CD4-positive, CD25-positive, alpha-beta regulatory T cell (primary cell): ENCODE results near the gene PTPRZ1. TPM values are rescaled to one million over a fixed set of nuclear protein-coding genes. Genes with fewer than 3 reads are reported as not detected.

Experiments used
- ATAC-seq, 2 donors: fragments of 150-1000 bp; cut with Tn5 transposase; one replicate each; pipeline ENCODE4 v1.10.0; 2021; ENCODE audit warnings: low read depth in 2 of 2, moderate number of reproducible peaks in 2 of 2, moderate library complexity in 1 of 2
- DNase-seq, 3 donors: peaks; one replicate each; pipeline versions ENCODE4 v3.0.0 to v3.0.0-alpha.2; 2012 to 2022; ENCODE audit warnings: mixed read lengths in 1 of 3
- H3K27ac ChIP-seq: one replicate; pipeline ENCODE4 v1.7.0; 2013; ENCODE audit warnings: mild to moderate bottlenecking, low read length; ENCODE audit not compliant: insufficient read depth, poor library complexity, severe bottlenecking
- H3K27me3 ChIP-seq: one replicate; pipeline ENCODE4 v1.7.0; 2013; ENCODE audit warnings: low read length; ENCODE audit not compliant: control insufficient read depth, insufficient read depth
- H3K36me3 ChIP-seq: one replicate; pipeline ENCODE4 v1.7.0; 2013; ENCODE audit warnings: mild to moderate bottlenecking, low read length, moderate library complexity; ENCODE audit not compliant: control insufficient read depth, insufficient read depth
- H3K4me1 ChIP-seq: 2 replicates; pipeline ENCODE4 v1.7.0; 2013; ENCODE audit warnings: mild to moderate bottlenecking, low read length; ENCODE audit not compliant: insufficient read depth, control insufficient read depth, poor library complexity, severe bottlenecking
- H3K4me3 ChIP-seq: one replicate; pipeline ENCODE4 v1.7.0; 2013; ENCODE audit warnings: low read depth, mild to moderate bottlenecking, low read length, moderate library complexity
- H3K9me3 ChIP-seq, 2 experiments: 1 replicate in 1 of 2; 2 replicates in 1 of 2; pipeline ENCODE4 v1.7.0; 2013; ENCODE audit warnings: low read length in 2 of 2, mild to moderate bottlenecking in 1 of 2, moderate library complexity in 1 of 2; ENCODE audit not compliant: control insufficient read depth in 2 of 2
- H3K27ac Mint-ChIP-seq, 3 donors: one replicate each; pipeline ENCODE4 v1.8.0; 2020 to 2022; ENCODE audit warnings: mild to moderate bottlenecking in 3 of 3, mixed read lengths in 3 of 3, moderate library complexity in 2 of 3
- H3K27me3 Mint-ChIP-seq: one replicate; pipeline ENCODE4 v1.8.0; 2022; ENCODE audit warnings: mild to moderate bottlenecking, mixed read lengths
- H3K36me3 Mint-ChIP-seq: one replicate; pipeline ENCODE4 v1.8.0; 2020; ENCODE audit warnings: mixed read lengths
- H3K4me1 Mint-ChIP-seq, 4 donors: one replicate each; pipeline ENCODE4 v1.8.0; 2020 to 2022; ENCODE audit warnings: mixed read lengths in 4 of 4, mild to moderate bottlenecking in 1 of 4
- H3K4me3 Mint-ChIP-seq, 4 donors: one replicate each; pipeline ENCODE4 v1.8.0; 2020 to 2022; ENCODE audit warnings: mild to moderate bottlenecking in 4 of 4, mixed read lengths in 4 of 4, moderate library complexity in 3 of 4
- H3K9me3 Mint-ChIP-seq, 7 donors: one replicate each; pipeline ENCODE4 v1.8.0; 2020 to 2022; ENCODE audit warnings: mixed read lengths in 7 of 7, mild to moderate bottlenecking in 3 of 7, moderate library complexity in 2 of 7
- polyA plus RNA-seq, 4 donors: library from polyadenylated mRNA; unstranded; fragments of 300-500 nt; fragmentation: Illumina TruSeq; gene quantifications; one replicate each; pipeline ENCODE4 v1.2.3, GENCODE V29; 2021
- total RNA-seq: library from RNA; stranded (reverse); gene quantifications from one replicate; pipeline ENCODE4 v1.2.3, GENCODE V29; 2022

PTPRZ1 gene
- total and polyA plus RNA-seq, 5 donors from 2014 or later: not detected

GRCh38 chr7:122006687-122007086, 133.7 kb downstream of the PTPRZ1 start:
- Mint-ChIP-seq H3K4me3 (no peak overlapping the region), H3K36me3 (no peaks in the 10 kb centered on the region), H3K27ac (no peak overlapping the region), H3K4me1 (no peaks in the 10 kb centered on the region), H3K9me3 (peaks cover 0 to 5% (median 0%) of the 10 kb centered on the region in 7 donors), H3K27me3 (no peaks in the 10 kb centered on the region)
- ATAC-seq: no peak
- Histone ChIP-seq H3K27ac (no peak overlapping the region), H3K9me3 (no peaks in the 10 kb centered on the region), H3K4me3 (no peak overlapping the region), H3K27me3 (no peaks in the 10 kb centered on the region), H3K4me1 (no peaks in the 10 kb centered on the region), H3K36me3 (no peaks in the 10 kb centered on the region)
- DNase-seq: no peak

- no peak overlapping the region for H3K4me3 Mint-ChIP-seq
- H3K4me3 ChIP-seq: no peak overlapping the region
- no peak overlapping the region for H3K27ac ChIP-seq
- DNase-seq: no peak
- ATAC-seq: no peak
- H3K36me3 Mint-ChIP-seq: no peaks in the 10 kb centered on the region
- no peaks in the 10 kb centered on the region for H3K4me1 Mint-ChIP-seq
- H3K27me3 Mint-ChIP-seq: no peaks in the 10 kb centered on the region
- H3K27me3 ChIP-seq: no peaks in the 10 kb centered on the region
- H3K4me1 ChIP-seq: no peaks in the 10 kb centered on the region
- H3K9me3 Mint-ChIP-seq: peaks cover 0 to 5% (median 3%) of the 10 kb centered on the region in 7 donors
- no peak overlapping the region for H3K27ac Mint-ChIP-seq
- no peaks in the 10 kb centered on the region for H3K9me3 ChIP-seq
- no peaks in the 10 kb centered on the region for H3K36me3 ChIP-seq
Observed at GRCh38 chr7:122010116-122010515, 137.2 kb downstream of the PTPRZ1 start.

- H3K4me1 Mint-ChIP-seq: no peaks in the 10 kb centered on the region
- Histone ChIP-seq H3K4me3 (no peak overlapping the region), H3K9me3 (no peaks in the 10 kb centered on the region), H3K4me1 (no peaks in the 10 kb centered on the region), H3K27me3 (no peaks in the 10 kb centered on the region), H3K36me3 (no peaks in the 10 kb centered on the region), H3K27ac (no peak overlapping the region)
- no peak overlapping the region for H3K4me3 Mint-ChIP-seq
- peaks cover 0 to 3% (median 0%) of the 10 kb centered on the region in 7 donors for H3K9me3 Mint-ChIP-seq
- H3K27ac Mint-ChIP-seq: no peak overlapping the region
- ATAC-seq: no peak
- H3K27me3 Mint-ChIP-seq: no peaks in the 10 kb centered on the region
- no peak for DNase-seq
- no peaks in the 10 kb centered on the region for H3K36me3 Mint-ChIP-seq
Observed at GRCh38 chr7:122013065-122013464, 140.1 kb downstream of the PTPRZ1 start.

DNA sequence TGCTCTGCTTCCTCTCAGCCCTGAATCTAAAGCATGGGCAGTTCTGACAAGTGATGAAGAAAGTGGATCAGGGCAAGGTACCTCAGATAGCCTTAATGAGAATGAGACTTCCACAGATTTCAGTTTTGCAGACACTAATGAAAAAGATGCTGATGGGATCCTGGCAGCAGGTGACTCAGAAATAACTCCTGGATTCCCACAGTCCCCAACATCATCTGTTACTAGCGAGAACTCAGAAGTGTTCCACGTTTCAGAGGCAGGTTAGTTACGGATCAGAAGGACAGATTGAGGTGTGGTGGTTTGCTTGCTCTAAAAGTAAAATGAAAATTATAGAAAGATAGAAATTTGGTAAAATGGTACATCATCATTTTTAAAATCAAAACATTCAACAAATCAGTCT, 140.7 kb downstream of the PTPRZ1 start:
- H3K4me3 ChIP-seq: no peak overlapping the region
- no peaks in the 10 kb centered on the region for H3K4me1 Mint-ChIP-seq
- H3K36me3 Mint-ChIP-seq: no peaks in the 10 kb centered on the region
- ATAC-seq (no peak), DNase-seq (no peak)
- no peak overlapping the region for H3K27ac ChIP-seq
- H3K4me1 ChIP-seq: no peaks in the 10 kb centered on the region
- H3K4me3 Mint-ChIP-seq: no peak overlapping the region
- no peaks in the 10 kb centered on the region for H3K36me3 ChIP-seq
- H3K27me3 ChIP-seq: no peaks in the 10 kb centered on the region
- no peaks in the 10 kb centered on the region for H3K27me3 Mint-ChIP-seq
- no peak overlapping the region for H3K27ac Mint-ChIP-seq
- no peaks in the 10 kb centered on the region for H3K9me3 ChIP-seq
- H3K9me3 Mint-ChIP-seq: peaks cover 0 to 3% (median 0%) of the 10 kb centered on the region in 7 donors

- H3K27me3 Mint-ChIP-seq: no peaks in the 10 kb centered on the region
- H3K27ac Mint-ChIP-seq: no peak overlapping the region
- Histone ChIP-seq H3K4me1 (no peaks in the 10 kb centered on the region), H3K27me3 (no peaks in the 10 kb centered on the region), H3K36me3 (no peaks in the 10 kb centered on the region), H3K4me3 (no peak overlapping the region), H3K27ac (no peak overlapping the region), H3K9me3 (no peaks in the 10 kb centered on the region)
- DNase-seq: no peak
- H3K9me3 Mint-ChIP-seq: peaks cover 0 to 3% (median 0%) of the 10 kb centered on the region in 7 donors
- no peak overlapping the region for H3K4me3 Mint-ChIP-seq
- no peaks in the 10 kb centered on the region for H3K36me3 Mint-ChIP-seq
- ATAC-seq: no peak
- H3K4me1 Mint-ChIP-seq: no peaks in the 10 kb centered on the region
Observed at GRCh38 chr7:122014697-122015096, 141.7 kb downstream of the PTPRZ1 start.

- Mint-ChIP-seq H3K27ac (no peak overlapping the region), H3K27me3 (no peaks in the 10 kb centered on the region), H3K4me1 (no peaks in the 10 kb centered on the region), H3K36me3 (no peaks in the 10 kb centered on the region), H3K4me3 (no peak overlapping the region), H3K9me3 (peaks cover 0 to 5% (median 0%) of the 10 kb centered on the region in 7 donors)
- no peaks in the 10 kb centered on the region for H3K27me3 ChIP-seq
- H3K9me3 ChIP-seq: no peaks in the 10 kb centered on the region
- H3K27ac ChIP-seq: no peak overlapping the region
- no peak overlapping the region for H3K4me3 ChIP-seq
- DNase-seq (no peak), ATAC-seq (no peak)
- no peaks in the 10 kb centered on the region for H3K36me3 ChIP-seq
- no peaks in the 10 kb centered on the region for H3K4me1 ChIP-seq
Observed at GRCh38 chr7:122018032-122018431, 145.1 kb downstream of the PTPRZ1 start.

DNA sequence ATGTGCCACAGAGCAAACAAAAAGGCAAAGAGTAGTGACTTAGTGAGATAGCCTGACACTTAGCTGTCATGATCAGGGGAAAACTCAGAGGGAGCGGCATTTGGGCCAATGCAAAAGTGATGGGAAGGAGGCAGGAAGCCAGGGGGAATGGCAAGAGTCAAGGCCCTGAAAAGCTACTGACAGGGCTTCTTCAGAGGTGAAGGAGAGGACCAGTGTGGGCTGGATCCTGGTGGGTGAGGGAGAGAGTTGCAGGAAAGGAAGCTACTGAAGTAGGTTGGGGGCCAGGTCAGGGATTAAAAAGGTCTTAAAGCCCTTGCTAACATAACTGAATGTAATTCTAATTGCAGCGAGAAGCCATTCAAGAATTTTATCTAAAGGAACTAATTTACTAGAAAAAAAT, 154.1 kb downstream of the PTPRZ1 start:
- Histone ChIP-seq H3K4me1 (no peaks in the 10 kb centered on the region), H3K36me3 (no peaks in the 10 kb centered on the region), H3K4me3 (no peak overlapping the region), H3K27me3 (no peaks in the 10 kb centered on the region), H3K27ac (no peak overlapping the region), H3K9me3 (no peaks in the 10 kb centered on the region)
- H3K36me3 Mint-ChIP-seq: no peaks in the 10 kb centered on the region
- ATAC-seq: no peak
- DNase-seq: no peak
- H3K27me3 Mint-ChIP-seq: no peaks in the 10 kb centered on the region
- H3K27ac Mint-ChIP-seq: no peak overlapping the region
- no peaks in the 10 kb centered on the region for H3K4me1 Mint-ChIP-seq
- peaks cover 0 to 2% (median 0%) of the 10 kb centered on the region in 7 donors for H3K9me3 Mint-ChIP-seq
- H3K4me3 Mint-ChIP-seq: no peak overlapping the region

- H3K4me3 ChIP-seq: no peak overlapping the region
- H3K9me3 Mint-ChIP-seq: peaks cover 0 to 5% (median 2%) of the 10 kb centered on the region in 7 donors
- H3K27me3 Mint-ChIP-seq: no peaks in the 10 kb centered on the region
- H3K27me3 ChIP-seq: no peaks in the 10 kb centered on the region
- no peak overlapping the region for H3K4me3 Mint-ChIP-seq
- no peaks in the 10 kb centered on the region for H3K9me3 ChIP-seq
- H3K36me3 ChIP-seq: no peaks in the 10 kb centered on the region
- ATAC-seq: no peak
- H3K4me1 Mint-ChIP-seq: no peaks in the 10 kb centered on the region
- no peaks in the 10 kb centered on the region for H3K36me3 Mint-ChIP-seq
- no peak overlapping the region for H3K27ac ChIP-seq
- no peak for DNase-seq
- no peaks in the 10 kb centered on the region for H3K4me1 ChIP-seq
- no peak overlapping the region for H3K27ac Mint-ChIP-seq
Observed at GRCh38 chr7:122033641-122034040, 160.7 kb downstream of the PTPRZ1 start.
